Measurements from ENCODE around the gene STK24.

Gene STK24

GRCh38 chr13:98528663-98529064 is 48.2 kb downstream of the STK24 start:
- DNase-seq, result no peak

GRCh38 chr13:98527526-98527925 is 49.4 kb downstream of the STK24 start:
- no peak for DNase-seq

GRCh38 chr13:98526182-98526512 is 50.8 kb downstream of the STK24 start:
- no peak for DNase-seq

- no peak for DNase-seq
These were observed 51.3 kb downstream of the STK24 start for GRCh38 chr13:98525456-98526181.

GRCh38 chr13:98524793-98525192 is 52.1 kb downstream of the STK24 start:
- DNase-seq, result no peak

- DNase-seq, result no peak
These were observed 52.5 kb downstream of the STK24 start for GRCh38 chr13:98524391-98524790.

- no peak for DNase-seq
These were observed 53.3 kb downstream of the STK24 start for GRCh38 chr13:98523455-98524102.

- DNase-seq, result no peak
These were observed 54.5 kb downstream of the STK24 start for GRCh38 chr13:98522371-98522770.

GRCh38 chr13:98521461-98522247 is 55.3 kb downstream of the STK24 start:
- no peak for DNase-seq

- no peak for DNase-seq
These were observed 56.0 kb downstream of the STK24 start for GRCh38 chr13:98520674-98521449.

GRCh38 chr13:98519976-98520375 is 56.9 kb downstream of the STK24 start:
- no peak for DNase-seq

- no peak for DNase-seq
These were observed 59.2 kb downstream of the STK24 start for GRCh38 chr13:98517576-98518310.

- no peak for DNase-seq
These were observed 61.0 kb downstream of the STK24 start for GRCh38 chr13:98515818-98516465.

- no peak for DNase-seq
These were observed 62.6 kb downstream of the STK24 start for GRCh38 chr13:98514288-98514687.

GRCh38 chr13:98513837-98514236 is 63.1 kb downstream of the STK24 start:
- no peak for DNase-seq

- DNase-seq, result no peak
These were observed 63.9 kb downstream of the STK24 start for GRCh38 chr13:98512774-98513665.

- DNase-seq, result no peak
These were observed 65.5 kb downstream of the STK24 start for GRCh38 chr13:98511435-98511834.

GRCh38 chr13:98510156-98510509 is 66.8 kb downstream of the STK24 start:
- no peak for DNase-seq

- no peak for DNase-seq
These were observed 67.4 kb downstream of the STK24 start for GRCh38 chr13:98509271-98510155.

- no peak for DNase-seq
These were observed 68.2 kb downstream of the STK24 start for GRCh38 chr13:98508685-98509084.

All from activated CD4-positive, CD25-positive, alpha-beta regulatory T cell treated with anti-CD3 and anti-CD28 coated beads, Interleukin-2, amount 50 U/mL, for 72 hours (primary cell).